PC-3 (cell line): ENCODE results near the gene MIF4GD. TPM values are rescaled to one million over a fixed set of nuclear protein-coding genes. Genes with fewer than 3 reads are reported as not detected.
"Not testable (repeated sequence)": the region's sequence is repeated elsewhere in the genome, so short reads cannot be mapped to it uniquely, and the experiment has no call there.

Experiments
- ATAC-seq: fragments of 200-7000 bp; cut with Tn5 transposase; 2 replicates; pipeline ENCODE4 v1.9.1; 2020; ENCODE audit warnings: mild to moderate bottlenecking, moderate library complexity
- BruUV-seq: library from RNA; stranded (reverse); fragments of 400-500 nt; replicated peaks from 2 replicates; lab custom pipeline; 2021; lab: Mats Ljungman, UMichigan
- CTCF ChIA-PET: fragments of 300-600 bp; sonication (Branson Sonifier 250); formaldehyde crosslinking; loops from one replicate; lab custom pipeline; 2022; ENCODE audit warnings: antibody characterized with exemption; lab: Charles Lee
- POLR2A ChIA-PET: fragments of 300-600 bp; sonication (Branson Sonifier 250); formaldehyde crosslinking; loops from one replicate; lab custom pipeline; 2022; ENCODE audit warnings: antibody characterized with exemption; ENCODE audit not compliant: unreplicated experiment; lab: Charles Lee
- DNase-seq: peaks from one replicate; pipeline ENCODE4 v3.0.0-alpha.2; 2015
- H2AFZ ChIP-seq: fragments of 300-600 bp; sonication (generic); 2 replicates; pipeline ENCODE4 v1.6.0; 2016; ENCODE audit warnings: antibody characterized with exemption, low read length
- H3F3A ChIP-seq: fragments of 300-600 bp; sonication (generic); one replicate; pipeline ENCODE4 v1.6.0; 2017; ENCODE audit warnings: antibody characterized with exemption, low read length, control low read depth, mild to moderate bottlenecking; ENCODE audit not compliant: unreplicated experiment
- H3K27ac ChIP-seq: fragments of 300-600 bp; sonication (generic); 2 replicates; pipeline ENCODE4 v1.5.1; 2016; ENCODE audit warnings: mild to moderate bottlenecking, low read length
- H3K27me3 ChIP-seq: fragments of 300-600 bp; sonication (generic); 2 replicates; pipeline ENCODE4 v1.6.1; 2016; ENCODE audit warnings: low read length, mixed read lengths
- H3K36me3 ChIP-seq: fragments of 300-600 bp; sonication (generic); 2 replicates; pipeline ENCODE4 v1.6.1; 2016; ENCODE audit warnings: low read depth, mixed run types, low read length, mixed read lengths
- H3K4me1 ChIP-seq: fragments of 300-600 bp; sonication (generic); 2 replicates; pipeline ENCODE4 v1.5.1; 2016; ENCODE audit warnings: low read length; ENCODE audit not compliant: insufficient read depth
- H3K4me2 ChIP-seq: fragments of 300-600 bp; sonication (generic); 2 replicates; pipeline ENCODE4 v1.6.0; 2016; ENCODE audit warnings: low read length
- H3K4me3 ChIP-seq: fragments of 300-600 bp; sonication (generic); 2 replicates; pipeline ENCODE4 v1.5.1; 2016; ENCODE audit warnings: mild to moderate bottlenecking, low read length, mixed read lengths
- H3K79me2 ChIP-seq: fragments of 300-600 bp; sonication (generic); 2 replicates; pipeline ENCODE4 v1.6.1; 2017; ENCODE audit warnings: low read length, mixed read lengths
- H3K9ac ChIP-seq: fragments of 300-600 bp; sonication (generic); 2 replicates; pipeline ENCODE4 v1.6.0; 2016; ENCODE audit warnings: mild to moderate bottlenecking, low read length
- H3K9me2 ChIP-seq: fragments of 300-600 bp; sonication (generic); replicated peaks from 2 replicates; pipeline ENCODE4 v1.6.1; 2016; ENCODE audit warnings: mixed run types, low read length, mixed read lengths
- H3K9me3 ChIP-seq: fragments of 300-600 bp; sonication (generic); 2 replicates; pipeline ENCODE4 v1.6.1; 2016; ENCODE audit warnings: low read length, mixed read lengths
- H4K20me1 ChIP-seq: fragments of 300-600 bp; sonication (generic); 2 replicates; pipeline ENCODE4 v1.6.1; 2016; ENCODE audit warnings: low read length, mixed read lengths
- CTCF ChIP-seq: fragments of 300-600 bp; sonication (generic); conservative IDR thresholded peaks from 2 replicates; pipeline ENCODE4 v1.5.1; 2017; ENCODE audit warnings: antibody characterized with exemption, low read depth, mild to moderate bottlenecking, low read length
- EZH2 ChIP-seq: fragments of 300-600 bp; sonication (generic); IDR thresholded peaks from one replicate; pipeline ENCODE4 v1.6.1; 2017; ENCODE audit warnings: antibody characterized with exemption, mild to moderate bottlenecking, low read length; ENCODE audit not compliant: unreplicated experiment
- intact Hi-C: fragments of 100-400 bp; cut with micrococcal nuclease; formaldehyde crosslinking; loops from 2 replicates; pipeline ENCODE4 v1.9.0; 2023
- total RNA-seq: library from RNA; depleted of rRNA; stranded (reverse); fragments of >200 nt; gene quantifications from 2 replicates; pipeline ENCODE4 v1.2.3, GENCODE V29; 2014

The MIF4GD gene
- total RNA-seq, 1 experiment from 2014 or later = 42.3 TPM

- Histone ChIP-seq H3K27ac (peak overlapping the region; percentile 88), H3K9me2 (no peaks in the 10 kb centered on the region), H3K4me1 (peaks cover 21% of the 10 kb centered on the region), H3K4me3 (peak overlapping the region; percentile 96), H3K9me3 (no peaks in the 10 kb centered on the region), H3K4me2 (peak overlapping the region; percentile 95), H3K36me3 (peaks cover 12% of the 10 kb centered on the region; the same call in 1 of the 2 replicates), H3K27me3 (no peaks in the 10 kb centered on the region), H3K79me2 (peaks cover 68% of the 10 kb centered on the region), H2AFZ (peak overlapping the region; percentile 83), H4K20me1 (no peaks in the 10 kb centered on the region), H3F3A (no peaks in the 10 kb centered on the region), H3K9ac (peak overlapping the region; percentile 98)
- intact Hi-C loops = loop anchor here (1.0 kb wide), 1 partner anchor 10 kb away; no protein-coding TSS in a partner anchor
- DNase-seq = peak; percentile 20
- ChIA-PET CTCF (interaction anchor here (0.5 to 4.4 kb wide), 4 partner anchors 10 to 89 kb away, joined by 3 to 27 read pairs (median 3); partner anchors contain the start of gene MIF4GD), POLR2A (interaction anchor here (0.6 to 2.3 kb wide), 3 partner anchors 10 to 71 kb away, joined by 3 to 25 read pairs (median 3); partner anchors contain the start of genes MIF4GD and SLC25A19)
- TF ChIP-seq CTCF (peak; percentile 19; the same call in 1 of the 2 replicates), EZH2 (no peak)
- BruUV-seq = TSS peak; percentile 66
- ATAC-seq = peak; percentile 11; the same call in 1 of the 2 replicates
Observed at GRCh38 chr17:75260641-75261335, 10.2 kb downstream of the MIF4GD start.

- not testable (repeated sequence) for BruUV-seq
Observed at GRCh38 chr17:75257228-75257627, 13.8 kb downstream of the MIF4GD start.

GRCh38 chr17:75255954-75256698 is 14.9 kb downstream of the MIF4GD start:
- intact Hi-C loops, H3K27ac ChIP-seq, H3K36me3 ChIP-seq, H4K20me1 ChIP-seq, H3F3A ChIP-seq, DNase-seq, H3K4me3 ChIP-seq, H3K9me2 ChIP-seq, H3K9me3 ChIP-seq, BruUV-seq, H2AFZ ChIP-seq, CTCF ChIA-PET, H3K4me2 ChIP-seq, ATAC-seq, H3K9ac ChIP-seq, POLR2A ChIA-PET, H3K27me3 ChIP-seq: not testable (repeated sequence)
- Histone ChIP-seq H3K4me1 (peaks cover 14% of the 10 kb centered on the region; the same call in 1 of the 2 replicates), H3K79me2 (peaks cover 62% of the 10 kb centered on the region)

More at GRCh38 chr17:75257228-75257627, 13.8 kb downstream of the MIF4GD start:
- H3K27ac ChIP-seq, DNase-seq, POLR2A ChIA-PET, H3F3A ChIP-seq, H3K4me3 ChIP-seq, H3K4me2 ChIP-seq, CTCF ChIA-PET, H2AFZ ChIP-seq, H3K9me2 ChIP-seq, H3K36me3 ChIP-seq, H3K27me3 ChIP-seq, H3K9ac ChIP-seq, H4K20me1 ChIP-seq, H3K9me3 ChIP-seq, intact Hi-C loops, ATAC-seq: not testable (repeated sequence)
- Histone ChIP-seq H3K79me2 (peaks cover 58% of the 10 kb centered on the region), H3K4me1 (peaks cover 14% of the 10 kb centered on the region; the same call in 1 of the 2 replicates)
